HepG2 (cell line): ENCODE data around the gene IPCEF1. TPM values are rescaled to one million over a fixed set of nuclear protein-coding genes. Genes with fewer than 3 reads are reported as not detected.
A peak's percentile ranks its signal among the peaks of the same experiment; 100 is the strongest.

Experiments used
- ARNTL ChIP-seq: sonication (generic); formaldehyde crosslinking; IDR thresholded peaks from 2 replicates; pipeline ENCODE4 v1.4.0; 2020; ENCODE audit warnings: mild to moderate bottlenecking, missing genetic modification reagents
- ATM ChIP-seq: fragments of 450-650 bp; IDR thresholded peaks from 2 replicates; pipeline ENCODE4 v1.7.1; 2017; ENCODE audit warnings: mild to moderate bottlenecking, borderline replicate concordance
- CBFB ChIP-seq: sonication (generic); formaldehyde crosslinking; IDR thresholded peaks from 2 replicates; pipeline ENCODE4 v1.4.0; 2020; ENCODE audit warnings: missing genetic modification reagents
- CENPBD1 ChIP-seq: sonication (generic); formaldehyde crosslinking; IDR thresholded peaks from 2 replicates; pipeline ENCODE4 v1.8.0; 2022; ENCODE audit warnings: missing genetic modification reagents, low read depth, mild to moderate bottlenecking, borderline replicate concordance
- EHMT2 ChIP-seq: fragments of 200-600 bp; sonication (generic); IDR thresholded peaks from 2 replicates; pipeline ENCODE4 v1.7.0; 2017; ENCODE audit warnings: antibody characterized with exemption, low read depth, low read length, borderline replicate concordance
- GMEB2 ChIP-seq: IDR thresholded peaks from 2 replicates; pipeline ENCODE4 v1.6.1; 2016; ENCODE audit warnings: missing biosample characterization, missing genetic modification reagents, low read depth
- MTA1 ChIP-seq: sonication (generic); formaldehyde crosslinking; IDR thresholded peaks from 2 replicates; pipeline ENCODE4 v1.4.0; 2020; ENCODE audit warnings: missing genetic modification reagents, mild to moderate bottlenecking, borderline replicate concordance
- MXD4 ChIP-seq: IDR thresholded peaks from 2 replicates; pipeline ENCODE4 v1.6.1; 2016; ENCODE audit warnings: mild to moderate bottlenecking, missing biosample characterization, missing genetic modification reagents
- NR2F6 ChIP-seq, 2 experiments: IDR thresholded peaks; 2 replicates each; pipeline ENCODE4 v1.6.1; 2016; ENCODE audit warnings: antibody characterized with exemption in 1 of 2, mild to moderate bottlenecking in 1 of 2
- PHF5A ChIP-seq: IDR thresholded peaks from one replicate; pipeline ENCODE4 v1.6.1; 2018; ENCODE audit warnings: low read depth, missing genetic modification reagents; ENCODE audit not compliant: unreplicated experiment
- POGK ChIP-seq: sonication (generic); formaldehyde crosslinking; conservative IDR thresholded peaks from 2 replicates; pipeline ENCODE4 v1.8.0; 2022; ENCODE audit warnings: mild to moderate bottlenecking, moderate library complexity, missing genetic modification reagents
- RAD21 ChIP-seq: fragments of 450-650 bp; formaldehyde crosslinking; IDR thresholded peaks from 2 replicates; pipeline ENCODE4 v1.5.0; 2020; ENCODE audit warnings: mild to moderate bottlenecking
- SMARCC2 ChIP-seq: fragments of 450-650 bp; IDR thresholded peaks from 2 replicates; pipeline ENCODE4 v1.6.1; 2017; ENCODE audit warnings: antibody characterized with exemption, mild to moderate bottlenecking
- SMC3 ChIP-seq: IDR thresholded peaks from 2 replicates; pipeline ENCODE4 v1.6.1; 2011; ENCODE audit warnings: low read length, improper control_type of control experiment
- SNAPC2 ChIP-seq: sonication (generic); formaldehyde crosslinking; IDR thresholded peaks from 2 replicates; pipeline ENCODE4 v1.8.1; 2022; ENCODE audit warnings: mild to moderate bottlenecking, missing genetic modification reagents
- THRA ChIP-seq: sonication (generic); formaldehyde crosslinking; IDR thresholded peaks from 2 replicates; pipeline ENCODE4 v1.4.0; 2020; ENCODE audit warnings: missing genetic modification reagents, borderline replicate concordance
- ZBTB2 ChIP-seq: sonication (generic); formaldehyde crosslinking; IDR thresholded peaks from 2 replicates; pipeline ENCODE4 v1.8.0; 2022; ENCODE audit warnings: low read depth, missing genetic modification reagents
- ZNF589 ChIP-seq: sonication (generic); formaldehyde crosslinking; conservative IDR thresholded peaks from 2 replicates; pipeline ENCODE4 v1.8.0; 2022; ENCODE audit warnings: mild to moderate bottlenecking, moderate library complexity, missing genetic modification reagents
- ZNF768 ChIP-seq: sonication (generic); formaldehyde crosslinking; IDR thresholded peaks from 2 replicates; pipeline ENCODE4 v1.4.0; 2020; ENCODE audit warnings: missing genetic modification reagents
- ZNF775 ChIP-seq: sonication (generic); formaldehyde crosslinking; IDR thresholded peaks from 2 replicates; pipeline ENCODE4 v1.4.0; 2020; ENCODE audit warnings: missing genetic modification reagents, mild to moderate bottlenecking, moderate library complexity, borderline replicate concordance
- ZNF83 ChIP-seq: sonication (generic); formaldehyde crosslinking; IDR thresholded peaks from 2 replicates; pipeline ENCODE4 v1.4.0; 2020; ENCODE audit warnings: missing genetic modification reagents, mild to moderate bottlenecking, borderline replicate concordance
- polyA plus RNA-seq, 8 experiments: library from polyadenylated mRNA; depleted of rRNA in 3 of 8; stranded (reverse) in 7 of 8; unstranded in 1 of 8; fragments of >200 nt; fragmentation: Illumina TruSeq in 4 of 8; extraction: Trizol in 4 of 8; gene quantifications; 2 replicates each; pipeline versions ENCODE4 v1.2.1 to v1.2.3, GENCODE V29; 2011 to 2016; ENCODE audit warnings: low read depth in 4 of 8, missing spikeins in 1 of 8, mixed read lengths in 1 of 8; ENCODE audit not compliant: insufficient read depth in 1 of 8
- total RNA-seq, 5 experiments: library from RNA; depleted of rRNA; stranded (reverse); fragments of >200 nt; fragmentation: Illumina TruSeq; extraction: Trizol; gene quantifications; 2 replicates each; pipeline ENCODE4 v1.2.3, GENCODE V29; 2016; ENCODE audit warnings: low read depth in 1 of 5

Gene IPCEF1
- total and polyA plus RNA-seq, 2 of the 13 experiments (the other 11 are each of a cell fraction or from before 2014, with no cell fraction given), result 0.03 TPM; not detected in 1

GRCh38 chr6:154386848-154387717, 30.5 kb upstream of the IPCEF1 start (continued):
- TF ChIP-seq NR2F6 (IDR thresholded peaks at IDR 0.05), result no peak
- no peak for TF ChIP-seq NR2F6 (CRISPR knock-in tag; IDR thresholded peaks at IDR 0.05)
- no peak for TF ChIP-seq SMC3
- TF ChIP-seq GMEB2 (CRISPR knock-in tag), result no peak
- peak; percentile 23; the same call in 1 of the 2 replicates for TF ChIP-seq RAD21 (CRISPR knock-in tag)
- no peak for TF ChIP-seq CBFB (CRISPR knock-in tag)
- no peak for TF ChIP-seq SNAPC2 (CRISPR knock-in tag)
- TF ChIP-seq ARNTL (CRISPR knock-in tag), result no peak
- TF ChIP-seq PHF5A (CRISPR knock-in tag), result no peak
- TF ChIP-seq ZNF768, result no peak
- TF ChIP-seq ZNF589 (CRISPR knock-in tag), result no peak
- TF ChIP-seq MXD4 (CRISPR knock-in tag), result no peak
- TF ChIP-seq THRA (CRISPR knock-in tag), result no peak
- TF ChIP-seq MTA1 (CRISPR knock-in tag), result no peak
- TF ChIP-seq ZBTB2 (CRISPR knock-in tag), result no peak
- TF ChIP-seq ATM, result no peak
- no peak for TF ChIP-seq POGK
- TF ChIP-seq ZNF775, result no peak
- TF ChIP-seq EHMT2, result no peak
- peak; percentile 87 for TF ChIP-seq SMARCC2
- TF ChIP-seq ZNF83 (CRISPR knock-in tag), result no peak
- TF ChIP-seq CENPBD1 (CRISPR knock-in tag), result no peak
